IPS-18a (cell line): Measurements from ENCODE around the gene LEF1.

ENCODE experiments used
- H3K27ac ChIP-seq: one replicate; pipeline ENCODE4 v1.5.1; 2013; ENCODE audit warnings: low read length
- H3K27me3 ChIP-seq: one replicate; pipeline ENCODE4 v1.6.1; 2013; ENCODE audit warnings: mild to moderate bottlenecking, low read length; ENCODE audit not compliant: control insufficient read depth, insufficient read depth
- H3K36me3 ChIP-seq: one replicate; pipeline ENCODE4 v1.6.1; 2013; ENCODE audit warnings: low read depth, low read length; ENCODE audit not compliant: control insufficient read depth
- H3K4me1 ChIP-seq: one replicate; pipeline ENCODE4 v1.6.1; 2013; ENCODE audit warnings: low read depth, low read length; ENCODE audit not compliant: control insufficient read depth
- H3K4me3 ChIP-seq: one replicate; pipeline ENCODE4 v1.5.1; 2013; ENCODE audit warnings: low read length
- H3K9ac ChIP-seq: one replicate; pipeline ENCODE4 v1.6.1; 2013; ENCODE audit warnings: mild to moderate bottlenecking, low read length, moderate library complexity
- H3K9me3 ChIP-seq: one replicate; pipeline ENCODE4 v1.6.1; 2013; ENCODE audit warnings: low read depth, low read length; ENCODE audit not compliant: control insufficient read depth

Gene LEF1

DNA sequence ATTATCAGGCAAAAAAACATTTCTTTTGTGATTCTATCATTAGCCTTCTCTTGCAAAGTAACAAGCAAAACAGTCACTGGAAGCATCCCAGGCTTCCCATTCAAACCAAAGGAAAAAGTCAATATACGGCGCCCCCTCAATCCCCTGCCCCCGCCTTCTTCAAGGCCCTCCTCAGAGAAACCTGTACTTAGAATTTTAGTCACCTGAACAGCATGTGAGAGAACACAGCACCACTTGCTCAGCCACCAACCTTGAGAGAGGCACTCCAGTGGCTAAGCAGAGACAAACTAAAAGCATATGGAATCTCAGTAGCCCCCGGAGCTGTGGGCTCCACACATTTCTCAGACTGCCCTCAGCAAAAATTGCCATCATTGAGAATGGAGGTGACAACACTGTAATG is 25.2 kb downstream of the LEF1 start:
- Histone ChIP-seq H3K9ac (no peak overlapping the region), H3K4me1 (peaks cover 30% of the 10 kb centered on the region), H3K27ac (no peak overlapping the region), H3K4me3 (no peak overlapping the region), H3K9me3 (no peaks in the 10 kb centered on the region), H3K27me3 (peaks cover 38% of the 10 kb centered on the region), H3K36me3 (no peaks in the 10 kb centered on the region)

DNA sequence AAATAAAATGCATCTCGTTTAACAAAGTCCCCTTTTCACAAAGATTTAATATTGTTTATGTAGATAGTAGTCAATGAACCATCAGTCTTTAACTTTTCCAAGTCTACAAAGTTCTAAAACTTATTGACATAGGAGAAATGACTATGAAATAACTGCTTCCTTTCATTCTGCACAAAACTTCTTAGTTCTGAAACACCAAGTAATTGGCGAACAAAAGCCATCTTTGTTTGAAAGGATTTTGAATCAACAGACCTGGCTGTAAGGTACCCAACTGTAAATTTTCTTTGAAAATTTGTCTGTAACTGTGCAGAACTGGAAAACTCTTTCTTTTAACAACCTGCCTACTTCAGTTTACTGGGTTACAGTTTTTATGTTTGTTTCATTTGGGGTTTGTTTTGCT is 25.9 kb downstream of the LEF1 start:
- Histone ChIP-seq H3K27ac (no peak overlapping the region), H3K4me3 (no peak overlapping the region), H3K9ac (no peak overlapping the region), H3K36me3 (no peaks in the 10 kb centered on the region), H3K4me1 (peaks cover 30% of the 10 kb centered on the region), H3K9me3 (no peaks in the 10 kb centered on the region), H3K27me3 (peaks cover 38% of the 10 kb centered on the region)

DNA sequence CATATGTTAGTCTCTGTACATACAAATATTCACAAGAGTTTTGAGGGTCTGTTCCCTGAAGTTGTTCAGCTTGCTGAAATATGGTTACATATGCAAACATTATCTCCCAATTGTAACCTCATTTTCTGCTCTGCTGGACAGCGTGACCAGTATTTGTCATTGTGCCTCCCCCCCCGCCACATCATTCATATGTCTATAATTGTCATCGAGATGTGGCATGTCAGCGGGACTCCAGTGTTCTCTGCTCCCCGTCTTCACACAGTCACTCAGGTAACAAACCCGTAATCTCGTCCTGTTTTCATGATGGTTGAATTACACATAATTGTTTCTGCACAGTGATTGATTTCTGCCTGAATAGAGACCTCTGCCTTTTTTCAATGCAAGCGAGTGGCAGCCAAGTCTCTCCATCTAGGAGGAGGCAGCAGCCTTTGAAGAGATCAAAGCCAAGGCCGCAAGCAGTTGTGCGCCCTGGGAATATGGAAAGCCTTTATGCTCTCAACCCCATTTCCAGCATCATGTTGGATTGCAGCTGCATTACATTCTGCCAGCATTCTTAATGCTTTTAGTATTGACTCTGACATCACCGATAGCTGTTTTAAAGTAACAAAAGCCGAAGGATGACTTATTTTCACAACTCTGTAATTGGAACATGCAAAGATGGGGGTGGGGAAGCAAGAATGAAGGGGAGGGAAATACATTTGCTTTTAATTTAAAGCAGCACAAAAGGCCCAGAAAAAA is 27.4 kb downstream of the LEF1 start:
- Histone ChIP-seq H3K9me3 (no peaks in the 10 kb centered on the region), H3K4me3 (no peak overlapping the region), H3K9ac (no peak overlapping the region), H3K36me3 (no peaks in the 10 kb centered on the region), H3K4me1 (peaks cover 30% of the 10 kb centered on the region), H3K27me3 (peaks cover 38% of the 10 kb centered on the region), H3K27ac (no peak overlapping the region)

DNA sequence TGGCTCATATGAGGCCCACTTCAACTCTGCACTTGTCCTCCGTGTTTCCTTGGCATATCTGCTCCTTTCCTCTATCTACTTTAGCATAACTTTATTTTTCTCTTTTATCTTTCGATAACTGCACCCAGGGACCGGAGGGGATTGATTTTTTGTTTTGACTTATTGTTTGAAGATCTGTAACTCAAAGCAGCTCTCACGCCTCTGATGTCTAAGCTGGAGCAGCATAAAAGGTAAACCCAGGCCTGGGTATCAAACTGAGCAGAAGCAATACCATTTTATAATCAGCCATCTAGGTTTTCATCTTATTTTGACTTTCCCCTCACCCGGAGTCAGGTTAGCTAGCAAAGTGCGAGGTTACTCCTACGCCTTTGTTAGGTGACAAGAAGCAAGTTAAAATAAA is 28.4 kb downstream of the LEF1 start:
- no peaks in the 10 kb centered on the region for H3K9me3 ChIP-seq
- H3K36me3 ChIP-seq = no peaks in the 10 kb centered on the region
- H3K4me1 ChIP-seq = peaks cover 39% of the 10 kb centered on the region
- H3K27me3 ChIP-seq = peaks cover 27% of the 10 kb centered on the region
- H3K4me3 ChIP-seq = no peak overlapping the region
- no peak overlapping the region for H3K9ac ChIP-seq
- no peak overlapping the region for H3K27ac ChIP-seq

DNA sequence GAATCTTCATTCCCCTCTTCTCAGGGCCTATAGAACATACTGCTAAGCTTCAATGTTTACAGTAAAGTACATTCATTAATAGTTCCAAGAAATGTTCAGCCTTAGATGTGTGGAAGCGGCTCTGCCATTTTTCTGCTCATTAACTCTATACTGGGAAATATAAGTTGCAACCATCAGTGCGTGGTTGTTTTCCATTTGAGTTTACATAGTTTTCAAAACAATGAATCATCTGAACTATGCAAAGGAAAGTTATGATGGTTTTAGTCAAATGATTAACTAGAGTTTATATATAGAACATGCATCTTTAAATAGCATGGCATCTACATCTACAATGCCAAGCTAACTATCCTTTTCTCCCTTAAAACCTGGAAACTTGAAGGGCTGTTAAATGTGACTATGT is 29.6 kb downstream of the LEF1 start:
- Histone ChIP-seq H3K9me3 (no peaks in the 10 kb centered on the region), H3K4me1 (peaks cover 46% of the 10 kb centered on the region), H3K27me3 (peaks cover 24% of the 10 kb centered on the region), H3K9ac (no peak overlapping the region), H3K27ac (no peak overlapping the region), H3K36me3 (no peaks in the 10 kb centered on the region), H3K4me3 (no peak overlapping the region)

DNA sequence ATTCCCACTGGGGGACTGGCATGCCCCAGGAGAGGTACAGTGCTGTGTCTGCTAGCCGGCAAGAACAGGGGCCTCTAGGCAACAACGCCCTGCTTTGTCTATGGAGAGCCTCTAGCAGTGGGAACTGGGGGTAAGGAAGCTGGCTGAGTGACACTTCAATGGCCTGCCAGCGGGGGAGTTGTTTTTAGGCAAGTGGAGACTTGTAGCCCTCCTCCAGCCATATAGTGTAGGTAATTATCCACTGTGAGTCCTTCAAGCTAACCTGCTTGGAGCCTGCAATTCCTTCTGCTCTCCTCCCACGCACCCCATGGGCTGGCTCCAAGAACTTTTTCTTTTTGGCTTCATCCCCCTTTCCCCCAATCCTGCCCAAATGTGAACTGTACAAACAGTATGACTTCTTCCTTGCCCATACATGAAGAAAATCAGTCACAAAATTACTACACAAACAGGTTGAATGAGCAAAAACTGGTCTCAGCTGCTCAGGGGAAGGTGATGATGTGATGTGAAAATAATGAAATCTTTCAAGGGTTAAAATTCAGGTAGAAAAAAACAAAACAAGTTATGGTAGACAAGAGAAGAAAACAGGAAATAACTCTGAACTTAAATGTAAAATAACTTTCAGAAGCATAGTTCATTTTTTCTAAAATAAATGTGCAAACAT is 33.1 kb downstream of the LEF1 start:
- Histone ChIP-seq H3K36me3 (no peaks in the 10 kb centered on the region), H3K9ac (no peak overlapping the region), H3K9me3 (no peaks in the 10 kb centered on the region), H3K27me3 (peaks cover 12% of the 10 kb centered on the region), H3K4me1 (peaks cover 21% of the 10 kb centered on the region), H3K27ac (no peak overlapping the region), H3K4me3 (peak overlapping the region; percentile 9)

DNA sequence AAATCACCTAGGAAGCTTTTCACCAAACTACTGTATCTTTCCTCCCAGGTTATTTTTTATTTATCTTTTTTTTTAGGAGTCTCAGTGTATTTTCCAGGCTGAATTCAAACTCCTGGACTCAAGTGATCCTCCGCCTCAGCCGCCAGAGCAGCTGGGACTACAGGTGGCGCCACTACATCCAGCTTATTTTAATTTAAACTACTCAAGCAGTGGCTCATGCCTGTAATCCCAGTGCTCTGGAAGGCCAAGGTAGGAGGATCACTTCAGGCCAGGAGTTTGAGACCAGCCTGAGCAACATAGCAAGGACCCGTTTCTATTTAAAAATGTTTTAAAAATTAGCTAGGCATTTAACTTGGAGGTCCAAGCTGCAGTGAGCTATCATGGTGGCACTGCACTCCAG is 37.8 kb downstream of the LEF1 start:
- H3K36me3 ChIP-seq = no peaks in the 10 kb centered on the region
- no peak overlapping the region for H3K4me3 ChIP-seq
- H3K4me1 ChIP-seq = peaks cover 12% of the 10 kb centered on the region
- no peak overlapping the region for H3K27ac ChIP-seq
- H3K27me3 ChIP-seq = peaks cover 8% of the 10 kb centered on the region
- no peaks in the 10 kb centered on the region for H3K9me3 ChIP-seq
- no peak overlapping the region for H3K9ac ChIP-seq

DNA sequence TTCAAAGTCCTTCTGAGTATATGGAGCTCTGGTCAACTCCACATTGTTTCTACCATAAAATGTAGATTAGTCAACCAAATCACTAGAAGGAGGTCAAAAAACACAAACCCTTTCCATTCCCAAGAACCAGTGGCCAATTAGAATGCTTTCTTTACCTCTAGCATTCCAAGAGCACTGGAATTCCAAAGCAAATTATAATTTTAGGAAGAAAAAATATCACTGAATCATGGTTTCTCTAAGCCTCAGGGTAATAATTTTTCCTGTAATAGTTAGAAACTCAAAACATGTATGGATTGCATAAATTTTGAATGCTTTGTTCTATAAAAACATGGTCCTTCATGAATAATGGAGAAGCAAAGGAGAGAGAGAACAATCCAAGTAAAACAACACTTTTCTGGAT is 39.5 kb downstream of the LEF1 start:
- Histone ChIP-seq H3K4me3 (no peak overlapping the region), H3K27ac (no peak overlapping the region), H3K9ac (no peak overlapping the region), H3K4me1 (no peaks in the 10 kb centered on the region), H3K27me3 (peaks cover 4% of the 10 kb centered on the region), H3K36me3 (no peaks in the 10 kb centered on the region), H3K9me3 (no peaks in the 10 kb centered on the region)

DNA sequence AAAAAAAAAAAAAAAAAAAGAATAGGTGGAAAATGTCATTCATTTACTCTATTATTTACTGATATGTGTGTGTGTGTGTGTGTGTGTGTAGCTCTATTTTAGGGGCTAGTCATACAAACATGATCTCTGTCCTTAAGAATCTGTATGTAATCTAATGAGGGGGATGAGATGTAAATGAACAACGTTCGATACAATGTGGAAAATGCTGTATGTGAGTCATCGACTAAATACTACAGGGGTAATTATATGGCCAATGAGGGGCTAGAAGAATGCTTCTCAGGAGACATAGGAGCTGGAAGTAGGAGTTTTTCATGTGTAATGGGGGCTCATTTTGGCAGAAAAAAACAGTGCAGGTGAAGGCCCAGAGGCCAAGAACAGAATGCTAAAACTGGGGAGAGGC is 41.9 kb downstream of the LEF1 start:
- no peaks in the 10 kb centered on the region for H3K36me3 ChIP-seq
- no peak overlapping the region for H3K4me3 ChIP-seq
- H3K27me3 ChIP-seq = no peaks in the 10 kb centered on the region
- H3K9me3 ChIP-seq = no peaks in the 10 kb centered on the region
- no peaks in the 10 kb centered on the region for H3K4me1 ChIP-seq
- no peak overlapping the region for H3K27ac ChIP-seq
- H3K9ac ChIP-seq = no peak overlapping the region

DNA sequence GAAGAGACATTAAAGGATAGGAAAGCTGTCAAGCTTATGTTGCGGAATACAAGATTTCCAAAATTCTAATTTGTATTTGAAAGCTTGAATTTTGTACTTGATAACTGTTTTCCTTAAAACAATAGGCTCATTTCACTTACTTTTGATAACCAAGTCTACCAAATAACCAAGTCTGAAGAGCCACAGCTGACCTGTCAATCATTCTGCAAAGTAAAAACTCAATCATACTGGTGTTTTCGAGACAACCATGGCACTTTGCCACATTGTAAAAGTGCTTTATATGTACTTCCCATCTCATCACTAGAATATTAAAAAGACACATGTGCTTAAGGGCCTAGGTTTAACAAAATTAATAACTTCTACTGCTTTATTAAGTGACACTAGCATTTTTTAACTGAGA is 47.9 kb downstream of the LEF1 start:
- Histone ChIP-seq H3K36me3 (no peaks in the 10 kb centered on the region), H3K27ac (no peak overlapping the region)

DNA sequence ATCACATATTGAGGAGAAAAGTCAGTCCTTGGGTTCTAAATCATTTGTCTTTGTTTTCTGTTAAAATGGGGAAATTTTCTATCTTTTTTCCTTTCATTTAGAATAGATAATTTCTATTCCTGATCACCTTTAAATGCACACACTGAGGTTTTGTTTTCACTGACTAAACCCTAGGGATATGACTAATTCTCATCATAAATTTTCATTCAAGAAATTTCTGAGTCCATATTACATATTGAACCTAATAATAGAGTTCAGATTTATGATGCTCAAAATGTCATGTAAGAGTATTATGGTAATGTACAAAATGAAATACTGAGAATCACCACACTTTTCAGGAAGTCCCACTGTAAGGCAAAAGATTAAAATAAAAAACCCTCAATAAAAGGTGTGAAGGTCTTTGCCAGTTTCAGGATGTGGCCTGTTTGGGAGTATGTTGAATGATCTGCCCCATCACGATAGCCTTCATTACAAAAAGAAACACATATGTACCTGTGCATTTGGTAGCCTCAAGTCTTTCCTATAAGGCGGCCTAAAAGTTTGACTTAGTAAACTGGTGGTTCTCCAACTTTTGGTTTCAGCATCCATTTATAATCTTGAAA is 49.4 kb downstream of the LEF1 start:
- H3K9me3 ChIP-seq = no peaks in the 10 kb centered on the region
- H3K9ac ChIP-seq = no peak overlapping the region
- no peaks in the 10 kb centered on the region for H3K27me3 ChIP-seq
- peaks cover 12% of the 10 kb centered on the region for H3K4me1 ChIP-seq
- no peaks in the 10 kb centered on the region for H3K36me3 ChIP-seq
- no peak overlapping the region for H3K27ac ChIP-seq
- H3K4me3 ChIP-seq = no peak overlapping the region

More for the DNA sequence above, 47.9 kb downstream of the LEF1 start:
- Histone ChIP-seq H3K4me3 (no peak overlapping the region), H3K9ac (no peak overlapping the region), H3K9me3 (no peaks in the 10 kb centered on the region), H3K27me3 (no peaks in the 10 kb centered on the region), H3K4me1 (peaks cover 8% of the 10 kb centered on the region)

DNA sequence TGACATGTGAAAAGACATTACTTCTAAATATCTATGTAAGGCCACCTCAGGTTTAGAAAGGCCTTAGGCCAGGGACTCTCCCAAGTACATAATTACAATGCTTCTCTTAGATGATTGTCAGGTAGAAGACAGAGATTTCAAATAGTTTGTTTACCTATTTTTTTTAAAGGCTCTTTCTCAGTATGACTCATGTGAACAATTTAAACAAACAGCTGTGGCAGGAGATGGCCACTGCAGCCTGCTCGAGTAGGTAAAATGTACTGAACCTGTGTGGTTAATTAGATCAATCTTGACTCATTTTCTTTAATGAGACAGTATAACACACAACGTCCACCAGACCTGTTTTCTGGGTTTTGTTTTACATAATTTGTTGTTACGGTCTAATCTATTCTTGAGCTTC is 50.2 kb downstream of the LEF1 start:
- H3K4me1 ChIP-seq = peaks cover 20% of the 10 kb centered on the region
- H3K9ac ChIP-seq = no peak overlapping the region
- H3K27ac ChIP-seq = no peak overlapping the region
- no peaks in the 10 kb centered on the region for H3K27me3 ChIP-seq
- no peak overlapping the region for H3K4me3 ChIP-seq
- H3K9me3 ChIP-seq = no peaks in the 10 kb centered on the region
- no peaks in the 10 kb centered on the region for H3K36me3 ChIP-seq
